Activated CD4-positive, CD25-positive, alpha-beta regulatory T cell treated with anti-CD3 and anti-CD28 coated beads, Interleukin-2, amount 50 U/mL, for 24 hours (primary cell): ENCODE measurements around the gene PAPSS2.
"Not testable (repeated sequence)": the region's sequence is repeated elsewhere in the genome, so short reads cannot be mapped to it uniquely, and the experiment has no call there.

Source experiments
- ATAC-seq, 2 donors: fragments of 150-1000 bp; cut with Tn5 transposase; one replicate each; pipeline ENCODE4 v1.10.0; 2021; ENCODE audit warnings: mild to moderate bottlenecking in 1 of 2, moderate library complexity in 1 of 2

The PAPSS2 gene

DNA sequence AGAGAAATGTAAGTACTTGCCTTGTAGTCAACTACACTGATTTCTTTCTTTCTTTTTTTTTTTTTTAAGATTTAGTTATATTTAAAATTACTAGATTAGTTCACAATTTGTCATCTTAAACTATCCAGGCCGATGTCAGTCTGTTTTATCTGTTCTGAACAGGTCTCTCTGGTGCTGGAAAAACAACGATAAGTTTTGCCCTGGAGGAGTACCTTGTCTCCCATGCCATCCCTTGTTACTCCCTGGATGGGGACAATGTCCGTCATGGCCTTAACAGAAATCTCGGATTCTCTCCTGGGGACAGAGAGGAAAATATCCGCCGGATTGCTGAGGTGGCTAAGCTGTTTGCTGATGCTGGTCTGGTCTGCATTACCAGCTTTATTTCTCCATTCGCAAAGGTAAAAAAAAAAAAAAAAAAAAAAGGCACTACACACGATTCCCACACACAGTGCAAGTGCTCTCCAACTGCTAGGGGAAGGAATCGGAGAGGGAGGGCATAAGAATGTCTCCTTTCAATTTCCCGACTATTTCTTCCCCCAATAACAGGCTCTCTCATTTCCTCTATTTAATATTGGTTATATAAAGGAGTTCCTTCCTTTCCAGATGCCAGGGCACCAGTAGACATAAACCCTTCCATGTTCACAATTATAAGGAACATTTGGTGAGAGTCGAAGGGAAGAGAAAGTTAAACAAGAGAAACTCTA is 53.4 kb downstream of the PAPSS2 start:
- no peak for ATAC-seq

DNA sequence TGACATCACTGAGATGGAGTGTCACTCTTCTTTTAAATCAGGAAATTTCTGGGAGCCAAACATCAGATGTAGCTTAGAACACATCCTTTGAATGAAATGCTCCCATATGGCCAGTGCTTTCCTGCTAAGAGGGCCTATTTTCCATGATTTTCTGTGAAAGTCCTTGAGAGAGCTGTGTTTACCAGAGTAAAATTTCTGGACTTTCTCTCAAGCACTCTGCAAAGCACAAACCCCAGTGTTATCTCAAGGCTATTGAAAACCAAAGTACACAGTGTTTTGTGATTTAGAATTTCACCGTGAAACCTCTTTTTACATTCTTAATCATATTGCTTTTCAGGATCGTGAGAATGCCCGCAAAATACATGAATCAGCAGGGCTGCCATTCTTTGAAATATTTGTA is 54.0 kb downstream of the PAPSS2 start:
- ATAC-seq = no peak

DNA sequence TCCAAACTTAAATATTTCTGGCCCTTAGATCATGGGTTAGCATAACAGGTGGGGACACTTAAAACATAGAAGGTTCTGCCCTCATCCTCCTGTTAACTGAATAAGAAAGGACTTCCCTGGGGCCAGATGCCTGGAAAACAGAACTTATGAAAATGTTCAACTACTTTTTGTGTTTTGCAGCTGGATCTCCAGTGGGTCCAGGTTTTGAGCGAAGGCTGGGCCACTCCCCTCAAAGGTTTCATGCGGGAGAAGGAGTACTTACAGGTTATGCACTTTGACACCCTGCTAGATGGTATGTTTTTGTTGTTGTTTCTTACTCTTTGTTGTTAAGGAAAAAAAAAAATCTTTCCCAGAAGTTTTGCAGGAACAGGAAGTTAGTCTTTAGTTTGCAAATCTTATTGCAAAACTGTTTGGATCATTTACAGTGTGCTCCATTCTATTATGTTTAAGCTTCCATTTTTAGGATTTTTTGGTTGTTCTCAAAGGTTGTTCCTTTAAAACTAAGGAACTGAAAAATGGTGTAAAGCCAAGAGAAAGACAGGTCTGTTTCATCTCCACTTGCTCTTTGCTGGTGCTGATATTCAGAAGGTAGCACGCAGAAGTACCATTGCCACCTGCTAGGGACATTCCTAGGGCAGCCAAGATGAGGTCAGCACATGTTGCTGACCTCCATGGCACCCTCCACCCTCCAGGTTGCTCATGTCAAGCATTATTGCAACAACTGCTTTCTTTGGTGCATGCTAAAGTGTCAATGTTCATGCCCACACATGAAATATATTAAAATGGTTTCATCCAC is 56.1 kb downstream of the PAPSS2 start:
- ATAC-seq = no peak

DNA sequence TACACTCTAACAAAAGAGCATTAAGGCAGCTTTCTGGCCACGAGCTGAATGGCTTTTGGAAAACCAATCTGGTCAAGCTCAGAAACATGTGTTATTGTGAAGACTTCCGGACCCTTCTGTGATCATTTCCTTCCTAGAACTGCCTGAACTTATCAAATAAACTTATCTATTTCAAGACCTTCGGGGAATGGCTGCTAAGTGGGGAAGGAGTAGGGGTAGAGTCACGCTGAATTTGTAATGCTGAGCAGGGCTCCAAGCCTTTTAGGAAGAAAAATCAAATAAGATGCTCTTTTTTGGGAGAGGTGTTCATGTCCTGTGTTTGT is 56.6 kb downstream of the PAPSS2 start:
- ATAC-seq = no peak

DNA sequence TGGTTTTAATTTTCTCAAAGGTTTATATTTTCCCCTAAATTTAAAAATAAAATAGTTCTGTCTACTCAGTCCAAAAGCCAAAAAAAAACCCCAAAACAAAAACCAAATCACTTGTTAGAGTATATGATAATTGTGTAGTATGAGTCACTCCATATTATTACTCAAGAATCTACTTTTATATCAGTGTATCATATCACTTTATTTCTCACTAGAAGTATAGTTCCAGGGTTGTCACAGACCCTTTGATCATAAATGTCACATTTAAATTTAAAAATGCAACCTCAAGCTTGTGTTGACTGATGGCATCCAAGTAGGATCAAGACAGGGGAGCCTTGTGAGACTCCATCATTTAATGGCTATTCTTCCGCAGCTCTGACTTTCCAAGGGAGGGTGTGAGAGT is 61.0 kb downstream of the PAPSS2 start:
- ATAC-seq = peak; percentile 71 to 87

DNA sequence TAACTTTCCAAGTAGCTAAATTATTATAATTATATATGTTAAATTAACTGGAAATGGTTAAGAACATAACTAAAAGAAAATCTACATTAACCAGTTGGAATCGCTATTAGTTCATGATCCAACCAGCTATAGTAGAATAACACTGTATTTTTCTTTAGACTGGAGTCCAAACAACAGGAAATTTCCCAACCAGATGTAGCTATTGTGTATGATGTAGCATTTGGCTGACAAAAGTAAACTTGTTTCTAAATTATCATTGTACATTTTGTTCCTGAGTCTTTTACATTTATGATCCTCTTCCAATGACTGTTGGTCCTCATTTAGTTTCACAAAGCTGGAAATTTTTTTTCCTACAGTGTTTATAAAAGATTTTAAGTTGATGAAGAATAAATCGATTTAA is 62.1 kb downstream of the PAPSS2 start:
- no peak for ATAC-seq

DNA sequence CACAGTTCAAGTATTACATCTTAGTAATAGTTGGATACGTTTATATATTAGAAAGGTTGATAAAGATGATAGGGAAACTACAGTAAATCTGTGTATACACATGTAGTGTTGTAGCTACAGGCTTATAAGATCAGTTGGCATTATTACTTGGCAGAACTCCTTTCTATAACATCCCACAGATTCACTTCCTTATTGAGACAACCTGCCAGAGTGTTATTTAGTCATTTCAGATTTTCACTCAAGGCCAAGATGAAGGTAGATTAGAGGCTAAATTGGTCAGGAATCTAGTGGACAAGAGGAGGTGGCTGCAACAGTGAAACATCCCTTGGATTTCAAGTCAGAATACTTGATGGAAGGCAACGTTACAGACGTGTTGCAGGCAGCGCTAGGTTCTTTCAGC is 63.0 kb downstream of the PAPSS2 start:
- ATAC-seq = no peak

DNA sequence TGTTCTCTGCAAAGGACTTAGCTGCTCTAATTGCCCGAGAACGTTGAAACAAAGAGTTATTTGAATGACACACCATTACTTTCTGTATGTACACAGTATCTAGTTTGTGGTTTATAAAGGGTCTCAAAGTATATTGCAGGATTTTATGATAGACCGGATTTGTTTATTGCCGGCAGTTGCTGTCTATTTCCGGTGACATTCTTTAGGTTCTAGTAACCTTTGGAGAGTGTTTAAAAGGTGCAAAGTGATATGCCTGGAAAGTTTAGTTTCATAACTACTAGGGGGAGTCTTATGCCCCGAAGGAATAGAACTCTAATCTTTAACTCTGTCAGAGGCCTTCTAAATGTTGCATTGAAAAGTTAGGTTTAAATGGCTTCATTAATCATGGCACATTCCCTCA is 63.8 kb downstream of the PAPSS2 start:
- no peak for ATAC-seq

DNA sequence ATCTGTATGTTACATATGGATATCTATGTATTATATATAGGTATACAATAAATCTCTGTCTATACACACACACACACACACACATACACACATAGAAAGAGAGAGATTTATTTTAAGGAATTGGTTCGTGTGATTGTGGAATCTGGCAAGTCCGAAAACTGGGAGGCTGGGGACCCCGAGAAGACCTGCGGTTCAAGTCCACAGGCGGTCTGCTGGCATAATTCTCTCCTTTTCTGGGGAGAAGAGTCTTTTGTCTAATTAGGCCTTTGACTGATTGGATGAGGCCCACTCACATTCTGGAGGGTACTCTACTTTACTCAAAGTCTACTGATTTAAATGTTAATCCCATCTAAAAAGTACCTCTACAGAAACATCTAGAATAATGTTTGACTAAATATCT is 65.1 kb downstream of the PAPSS2 start:
- ATAC-seq = no peak

DNA sequence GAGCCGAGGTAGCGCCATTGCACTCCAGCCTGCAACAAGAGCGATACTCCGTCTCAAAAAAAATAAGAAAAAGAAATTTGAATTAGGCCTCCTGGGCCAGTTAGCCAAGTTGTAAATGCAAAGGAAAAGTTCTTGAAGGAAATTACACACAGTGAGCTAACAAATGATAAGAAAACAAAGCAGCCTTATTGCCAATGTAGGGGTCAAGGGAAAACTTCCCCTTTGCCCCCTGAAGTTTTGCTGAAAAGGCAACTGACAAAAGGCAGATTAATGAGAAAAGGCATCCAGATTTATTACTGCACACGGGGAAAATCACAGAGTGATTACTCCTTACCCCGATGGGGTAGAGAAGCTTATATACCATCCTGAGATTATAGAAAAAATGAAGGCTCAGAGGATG is 70.3 kb downstream of the PAPSS2 start:
- ATAC-seq = no peak

DNA sequence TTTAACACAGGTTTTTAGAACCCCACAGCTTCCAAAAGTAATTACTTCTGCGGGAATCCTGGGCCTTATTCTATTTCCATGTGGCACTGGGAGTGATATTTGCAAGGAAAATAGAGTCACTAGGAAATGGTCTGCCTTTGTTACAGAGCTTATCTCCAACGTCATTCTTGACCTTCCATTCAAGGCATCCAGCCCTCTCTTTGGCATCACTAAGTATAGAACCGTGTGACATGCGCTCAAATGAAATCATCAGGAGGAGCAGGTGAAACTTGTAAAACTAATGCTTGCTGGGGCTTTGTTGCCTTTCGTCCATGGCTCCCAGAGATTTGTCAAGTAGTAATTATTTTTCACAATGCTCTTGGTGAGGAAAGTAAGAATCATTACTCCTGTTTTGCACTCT is 73.4 kb downstream of the PAPSS2 start:
- ATAC-seq = no peak

DNA sequence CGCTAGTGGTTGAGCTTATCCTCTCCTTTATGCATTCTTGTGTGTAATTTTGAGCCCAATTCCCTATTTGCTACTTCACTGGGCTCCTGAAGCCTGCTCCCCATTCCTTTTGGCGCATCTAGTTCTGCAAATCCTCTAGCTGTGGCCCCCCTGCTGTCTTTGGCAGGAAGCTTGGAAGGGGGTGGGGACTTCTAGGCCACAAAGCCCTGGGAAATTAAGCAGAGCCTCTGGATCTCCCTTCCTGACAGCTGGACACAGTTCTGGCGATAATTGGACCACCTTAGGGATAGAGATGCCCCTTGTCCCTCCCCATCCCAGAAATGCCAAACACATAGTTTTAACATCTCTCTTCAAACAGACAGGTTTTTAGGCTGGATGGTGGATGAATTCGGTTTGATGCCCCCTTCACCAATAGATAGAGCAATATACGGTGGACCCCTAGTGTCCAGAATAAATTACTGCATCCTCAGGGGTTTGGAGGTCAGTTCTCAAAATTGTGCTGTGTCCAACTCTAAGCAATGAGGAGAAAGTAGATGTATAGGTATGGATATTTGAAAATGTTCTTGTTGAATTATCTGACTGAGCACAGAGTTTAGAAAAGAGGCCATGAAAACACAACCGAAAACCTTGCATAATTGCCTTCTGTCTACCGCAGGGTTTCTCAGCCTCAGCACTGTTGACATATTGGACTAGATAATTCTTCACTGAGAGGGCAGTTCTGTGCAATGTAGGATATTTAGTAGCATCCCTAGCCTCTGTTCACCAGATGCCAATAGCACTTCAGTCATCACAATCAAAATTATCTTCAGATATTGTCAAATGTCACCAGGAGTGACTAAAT is 75.5 kb downstream of the PAPSS2 start:
- peak in 1 of 2 donors; percentile 30 for ATAC-seq

DNA sequence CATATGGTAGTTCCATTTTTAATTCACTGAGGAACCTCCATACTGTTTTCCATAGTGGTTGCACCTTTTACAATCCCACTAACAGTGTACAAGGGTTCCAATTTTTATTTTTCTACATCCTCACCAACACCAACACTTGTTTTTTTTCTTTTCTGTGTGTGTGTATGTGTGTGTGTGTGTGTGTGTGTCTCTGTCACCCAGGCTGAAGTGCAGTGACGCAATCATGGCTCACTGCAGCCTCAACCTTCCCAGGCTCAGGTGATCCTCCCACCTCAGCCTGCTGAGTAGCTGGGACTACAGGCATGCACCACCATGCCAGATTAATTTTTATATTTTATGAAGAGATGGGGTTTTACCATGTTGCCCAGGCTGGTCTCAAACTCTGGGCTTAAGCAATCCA is 78.6 kb downstream of the PAPSS2 start:
- not testable (repeated sequence) for ATAC-seq

DNA sequence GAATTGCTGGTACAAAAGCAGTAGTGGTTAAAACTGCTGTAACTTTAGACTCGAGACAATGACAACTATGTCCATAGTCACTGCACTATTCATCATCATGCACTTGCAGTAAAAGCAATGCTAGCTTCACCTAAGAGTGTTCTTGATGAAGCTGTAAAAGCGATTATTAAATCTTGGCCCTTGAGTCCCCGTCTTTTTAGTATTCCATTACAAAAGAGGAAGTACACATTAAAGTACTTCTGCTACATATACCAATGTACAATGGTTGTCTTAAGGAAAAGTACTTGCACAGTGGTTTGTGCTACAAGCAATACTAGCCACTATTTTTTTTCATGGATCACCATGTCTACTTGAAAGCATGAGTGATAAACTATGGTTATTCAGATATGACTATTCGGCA is 80.0 kb downstream of the PAPSS2 start:
- no peak for ATAC-seq

DNA sequence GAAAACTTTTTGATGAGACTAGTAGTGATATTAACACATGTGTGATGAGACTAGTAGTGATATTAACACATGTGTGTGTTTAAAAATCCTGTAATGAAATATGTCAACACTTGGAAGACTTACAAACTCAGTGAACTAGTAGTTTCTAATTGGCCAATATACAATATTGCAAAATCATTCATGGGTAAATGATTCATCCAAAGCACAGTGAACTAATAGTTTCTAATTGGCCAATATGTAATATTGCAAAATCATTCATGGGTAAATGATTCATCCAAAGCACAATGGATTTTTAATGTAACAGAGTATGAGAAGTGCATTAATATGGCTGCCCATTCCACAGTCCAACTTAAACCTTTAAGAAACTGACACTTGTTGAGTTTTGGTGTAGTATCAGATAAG is 80.6 kb downstream of the PAPSS2 start:
- peak; percentile 48 to 60 for ATAC-seq

DNA sequence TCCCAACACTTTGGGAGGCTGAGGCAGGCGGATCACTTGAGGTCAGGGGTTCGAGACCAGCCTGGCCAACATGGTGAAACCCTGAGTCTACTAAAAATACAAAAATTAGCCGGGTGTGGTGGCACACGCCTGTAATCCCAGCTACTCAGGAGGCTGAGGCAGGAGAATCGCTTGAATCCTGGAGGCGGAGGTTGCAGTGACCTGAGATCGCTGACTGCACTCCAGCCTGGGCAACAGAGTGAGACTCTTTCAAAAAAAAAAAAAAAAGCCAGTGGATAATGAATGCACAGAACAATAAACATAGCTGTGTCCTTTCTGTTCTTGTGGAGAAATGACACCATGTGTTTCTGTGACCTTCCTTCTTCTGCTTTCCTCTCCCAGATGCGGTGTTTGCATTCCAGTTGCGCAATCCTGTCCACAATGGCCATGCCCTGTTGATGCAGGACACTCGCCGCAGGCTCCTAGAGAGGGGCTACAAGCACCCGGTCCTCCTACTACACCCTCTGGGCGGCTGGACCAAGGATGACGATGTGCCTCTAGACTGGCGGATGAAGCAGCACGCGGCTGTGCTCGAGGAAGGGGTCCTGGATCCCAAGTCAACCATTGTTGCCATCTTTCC is 83.4 kb downstream of the PAPSS2 start:
- ATAC-seq = not testable (repeated sequence)

DNA sequence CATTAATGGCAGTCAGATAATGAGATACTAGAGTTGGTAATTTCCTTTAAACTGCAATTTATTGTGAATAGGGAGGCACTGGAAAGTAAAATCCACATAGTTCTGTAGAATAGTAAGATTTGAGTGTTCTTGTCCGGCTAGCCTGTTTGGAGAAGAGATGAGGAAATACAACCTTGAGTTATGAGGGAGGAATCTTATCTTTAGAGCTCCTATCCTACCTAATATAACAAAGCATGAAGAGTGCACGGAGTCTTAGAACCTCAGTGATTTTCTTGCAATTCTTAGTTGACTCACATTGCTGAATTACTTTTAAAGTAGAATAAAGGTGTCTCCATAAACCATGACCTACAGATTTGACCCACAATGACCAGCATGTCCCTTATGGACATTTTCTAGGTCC is 84.9 kb downstream of the PAPSS2 start:
- no peak for ATAC-seq

DNA sequence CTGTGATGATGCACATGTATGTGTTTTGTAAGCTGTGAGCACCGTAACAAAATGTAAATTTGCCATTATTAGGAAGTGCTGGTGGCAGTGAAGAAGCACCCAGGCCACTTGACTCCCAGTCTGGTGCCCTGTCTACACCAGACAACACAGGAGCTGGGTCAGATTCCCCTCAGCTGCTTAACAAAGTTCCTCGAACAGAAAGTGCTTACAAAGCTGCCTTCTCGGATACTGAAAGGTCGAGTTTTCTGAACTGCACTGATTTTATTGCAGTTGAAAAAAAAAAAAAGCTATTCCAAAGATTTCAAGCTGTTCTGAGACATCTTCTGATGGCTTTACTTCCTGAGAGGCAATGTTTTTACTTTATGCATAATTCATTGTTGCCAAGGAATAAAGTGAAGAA is 87.2 kb downstream of the PAPSS2 start:
- no peak for ATAC-seq

DNA sequence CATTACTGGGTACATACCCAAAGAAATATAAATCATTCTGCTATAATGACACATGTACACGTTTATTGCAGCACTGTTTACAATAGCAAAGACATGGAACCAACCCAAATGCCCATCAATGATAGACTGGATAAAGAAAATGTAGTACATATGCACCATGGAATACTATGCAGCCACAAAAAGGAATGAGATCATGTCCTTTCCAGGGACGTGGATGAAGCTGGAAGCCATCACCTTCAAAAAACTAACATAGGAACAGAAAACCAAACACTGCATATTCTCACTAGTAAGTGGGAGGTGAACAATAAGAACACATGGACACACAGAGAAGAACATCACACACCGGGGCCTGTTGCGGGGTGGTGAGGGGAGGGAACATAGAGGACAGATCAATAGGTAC is 88.6 kb downstream of the PAPSS2 start:
- not testable (repeated sequence) for ATAC-seq

DNA sequence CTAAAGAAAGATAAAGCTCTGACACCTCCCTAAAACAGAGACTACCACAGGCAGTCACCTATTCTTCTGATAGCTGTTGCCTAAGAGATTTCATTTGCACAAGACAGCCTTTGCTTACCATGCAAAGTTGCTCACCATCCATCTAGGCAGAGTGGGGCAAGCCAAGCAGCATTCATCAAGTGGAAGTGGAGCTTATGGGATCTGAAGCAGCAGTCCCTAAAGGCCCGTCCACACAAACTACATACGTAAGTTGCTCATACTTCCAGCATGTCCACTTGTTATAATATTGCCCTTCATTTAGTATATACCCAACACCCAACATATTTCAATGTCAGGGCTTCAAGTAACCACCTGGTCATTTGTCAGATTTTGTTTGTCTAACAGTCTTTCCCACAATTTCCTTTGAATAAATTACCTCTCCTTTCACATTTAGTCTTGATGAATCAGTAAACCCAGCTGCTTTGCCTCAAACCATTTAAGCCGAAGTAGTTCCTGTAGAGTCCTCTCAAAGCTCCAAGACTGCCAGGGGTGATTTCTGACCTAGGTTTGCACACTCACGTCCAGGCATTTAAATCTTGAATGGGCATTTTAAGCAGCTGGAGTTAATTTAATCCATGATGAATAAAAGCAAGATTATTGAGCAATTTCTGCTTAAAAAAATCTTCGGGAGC is 90.5 kb downstream of the PAPSS2 start:
- ATAC-seq = peak in 1 of 2 donors; percentile 19

DNA sequence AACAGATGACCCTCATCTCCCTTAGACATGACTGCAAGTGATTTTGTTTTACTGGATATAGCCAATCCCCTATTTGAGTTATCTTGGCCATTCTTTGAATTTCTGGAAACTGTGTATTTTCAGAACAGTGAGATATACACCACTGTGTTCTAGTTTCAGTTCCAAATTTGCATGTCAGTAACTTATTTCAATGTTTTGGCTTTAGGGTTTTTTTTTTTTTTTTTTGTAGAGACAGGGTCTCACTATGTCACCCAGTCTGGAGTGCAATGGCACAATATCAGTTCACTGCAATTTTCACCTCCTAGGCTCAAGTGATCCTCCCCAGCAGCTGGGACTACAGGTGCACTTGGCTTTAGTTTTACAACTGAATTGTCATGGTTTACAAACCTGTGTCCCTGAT is 91.1 kb downstream of the PAPSS2 start:
- no peak for ATAC-seq

DNA sequence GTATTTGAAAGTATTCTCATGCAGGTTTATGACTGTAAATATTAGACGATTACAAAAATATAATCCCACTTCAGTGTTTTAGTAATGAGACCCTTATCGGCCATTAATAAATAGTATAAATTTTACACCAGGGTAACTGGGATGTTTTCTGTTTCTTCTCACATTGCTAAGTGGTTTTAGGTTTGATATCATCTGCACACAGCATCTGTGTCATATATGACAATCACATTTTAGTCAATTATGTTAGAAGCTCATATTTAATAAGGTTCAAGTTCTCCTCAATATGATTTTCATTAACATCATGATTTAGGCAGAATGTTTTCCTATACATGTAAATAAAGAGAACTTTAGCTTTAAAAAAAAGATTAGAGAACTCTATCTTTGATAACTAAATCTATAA is 91.6 kb downstream of the PAPSS2 start:
- ATAC-seq = no peak

DNA sequence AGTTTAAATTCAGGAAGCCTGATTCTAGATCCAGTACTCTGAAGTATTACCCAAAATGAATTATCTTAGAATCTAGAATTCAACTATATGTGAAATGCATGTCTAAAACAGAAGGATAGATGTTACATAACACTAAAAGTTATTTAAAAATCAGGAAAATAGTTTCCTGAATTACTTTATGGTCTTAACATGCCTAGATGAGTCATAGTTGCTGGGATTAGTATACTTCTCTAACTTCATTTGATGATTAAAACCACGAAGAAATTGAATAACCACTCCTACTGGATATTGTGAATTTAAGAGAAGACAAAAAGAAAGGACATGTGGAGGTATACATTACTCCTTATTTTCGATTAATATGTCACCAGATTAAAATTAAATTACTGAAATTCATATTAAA is 92.9 kb downstream of the PAPSS2 start:
- ATAC-seq = no peak
